GM21390 (cell line): ENCODE measurements around the gene FOXC2.
"Not testable (repeated sequence)": the region's sequence is repeated elsewhere in the genome, so short reads cannot be mapped to it uniquely, and the experiment has no call there.

Source experiments
- ATAC-seq: cut with Tn5 transposase; IDR thresholded peaks from one replicate; pipeline ENCODE4 v1.9.1; 2021; ENCODE audit not compliant: unreplicated experiment

FOXC2 gene

GRCh38 chr16:86584726-86585721 is 18.4 kb downstream of the FOXC2 start:
- no peak for ATAC-seq

GRCh38 chr16:86585821-86586611 is 19.4 kb downstream of the FOXC2 start:
- no peak for ATAC-seq

- ATAC-seq: no peak
These were observed 20.9 kb downstream of the FOXC2 start for GRCh38 chr16:86587487-86587886.

GRCh38 chr16:86587955-86588354 is 21.3 kb downstream of the FOXC2 start:
- not testable (repeated sequence) for ATAC-seq

- ATAC-seq: no peak
These were observed 24.0 kb downstream of the FOXC2 start for GRCh38 chr16:86590501-86591144.

GRCh38 chr16:86591270-86591669 is 24.6 kb downstream of the FOXC2 start:
- no peak for ATAC-seq

- no peak for ATAC-seq
These were observed 27.4 kb downstream of the FOXC2 start for GRCh38 chr16:86593913-86594620.

GRCh38 chr16:86594721-86595120 is 28.1 kb downstream of the FOXC2 start:
- ATAC-seq: no peak

- no peak for ATAC-seq
These were observed 29.5 kb downstream of the FOXC2 start for GRCh38 chr16:86595983-86596605.

GRCh38 chr16:86597126-86597879 is 30.7 kb downstream of the FOXC2 start:
- ATAC-seq: no peak

GRCh38 chr16:86597880-86598606 is 31.4 kb downstream of the FOXC2 start:
- ATAC-seq: no peak

GRCh38 chr16:86598607-86599565 is 32.3 kb downstream of the FOXC2 start:
- ATAC-seq: no peak

- ATAC-seq: no peak
These were observed 34.7 kb downstream of the FOXC2 start for GRCh38 chr16:86601356-86601755.

- ATAC-seq: no peak
These were observed 35.9 kb downstream of the FOXC2 start for GRCh38 chr16:86602521-86602920.

GRCh38 chr16:86604436-86605193 is 38.0 kb downstream of the FOXC2 start:
- peak; percentile 70 for ATAC-seq

- no peak for ATAC-seq
These were observed 39.3 kb downstream of the FOXC2 start for GRCh38 chr16:86605950-86606349.

GRCh38 chr16:86608301-86608747 is 41.7 kb downstream of the FOXC2 start:
- ATAC-seq: no peak
